Ammon's horn (tissue), 1 donor: Measurements from ENCODE around the gene TOM1L2.
"Not testable (repeated sequence)": the region's sequence is repeated elsewhere in the genome, so short reads cannot be mapped to it uniquely, and the experiment has no call there.

Experiments
- DNase-seq: peaks from one replicate; pipeline ENCODE4 v3.0.0-alpha.2; 2016; ENCODE audit warnings: low spot score

The TOM1L2 gene

GRCh38 chr17:17819561-17819995 is 152.6 kb downstream of the TOM1L2 start:
- peak; percentile 73 for DNase-seq

GRCh38 chr17:17819111-17819510 is 153.1 kb downstream of the TOM1L2 start:
- DNase-seq: no peak

- DNase-seq: no peak
Observed at GRCh38 chr17:17818088-17818526, 154.1 kb downstream of the TOM1L2 start.

GRCh38 chr17:17817552-17817947 is 154.7 kb downstream of the TOM1L2 start:
- no peak for DNase-seq

GRCh38 chr17:17816831-17817551 is 155.2 kb downstream of the TOM1L2 start:
- DNase-seq: no peak

GRCh38 chr17:17816240-17816814 is 155.9 kb downstream of the TOM1L2 start:
- peak; percentile 69 for DNase-seq

GRCh38 chr17:17815436-17816200 is 156.6 kb downstream of the TOM1L2 start:
- DNase-seq: no peak

- DNase-seq: no peak
Observed at GRCh38 chr17:17815062-17815406, 157.2 kb downstream of the TOM1L2 start.

- DNase-seq: no peak
Observed at GRCh38 chr17:17814162-17815061, 157.8 kb downstream of the TOM1L2 start.

- DNase-seq: no peak
Observed at GRCh38 chr17:17813725-17814095, 158.5 kb downstream of the TOM1L2 start.

GRCh38 chr17:17813055-17813724 is 159.0 kb downstream of the TOM1L2 start:
- DNase-seq: no peak

- DNase-seq: peak; percentile 63
Observed at GRCh38 chr17:17812211-17813054, 159.8 kb downstream of the TOM1L2 start.

- no peak for DNase-seq
Observed at GRCh38 chr17:17811381-17812210, 160.6 kb downstream of the TOM1L2 start.

- no peak for DNase-seq
Observed at GRCh38 chr17:17810895-17811248, 161.3 kb downstream of the TOM1L2 start.

GRCh38 chr17:17810084-17810894 is 161.9 kb downstream of the TOM1L2 start:
- no peak for DNase-seq

GRCh38 chr17:17809531-17810083 is 162.6 kb downstream of the TOM1L2 start:
- DNase-seq: no peak

- no peak for DNase-seq
Observed at GRCh38 chr17:17808706-17809432, 163.3 kb downstream of the TOM1L2 start.

- DNase-seq: not testable (repeated sequence)
Observed at GRCh38 chr17:17808200-17808599, 164.0 kb downstream of the TOM1L2 start.
